Measurements from ENCODE around the gene PIGU. TPM values are rescaled to one million over a fixed set of nuclear protein-coding genes. Genes with fewer than 3 reads are reported as not detected.

PIGU gene
- total and polyA plus RNA-seq, 2 of the 13 experiments (the other 11 are each of a cell fraction or from before 2014, with no cell fraction given), result 45.5 to 231 TPM

- TF ChIP-seq RXRB (CRISPR knock-in tag; IDR thresholded peaks at IDR 0.05; ENCODE audit: borderline replicate concordance), result peak; percentile 93
- no peak for TF ChIP-seq EED (CRISPR knock-in tag; IDR thresholded peaks at IDR 0.05)
- TF ChIP-seq, protein P1, sequence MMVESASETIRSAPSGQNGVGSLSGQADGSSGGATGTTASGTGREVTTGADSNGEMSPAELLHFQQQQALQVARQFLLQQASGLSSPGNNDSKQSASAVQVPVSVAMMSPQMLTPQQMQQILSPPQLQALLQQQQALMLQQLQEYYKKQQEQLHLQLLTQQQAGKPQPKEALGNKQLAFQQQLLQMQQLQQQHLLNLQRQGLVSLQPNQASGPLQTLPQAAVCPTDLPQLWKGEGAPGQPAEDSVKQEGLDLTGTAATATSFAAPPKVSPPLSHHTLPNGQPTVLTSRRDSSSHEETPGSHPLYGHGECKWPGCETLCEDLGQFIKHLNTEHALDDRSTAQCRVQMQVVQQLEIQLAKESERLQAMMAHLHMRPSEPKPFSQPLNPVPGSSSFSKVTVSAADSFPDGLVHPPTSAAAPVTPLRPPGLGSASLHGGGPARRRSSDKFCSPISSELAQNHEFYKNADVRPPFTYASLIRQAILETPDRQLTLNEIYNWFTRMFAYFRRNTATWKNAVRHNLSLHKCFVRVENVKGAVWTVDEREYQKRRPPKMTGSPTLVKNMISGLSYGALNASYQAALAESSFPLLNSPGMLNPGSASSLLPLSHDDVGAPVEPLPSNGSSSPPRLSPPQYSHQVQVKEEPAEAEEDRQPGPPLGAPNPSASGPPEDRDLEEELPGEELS (CRISPR knock-in tag; IDR thresholded peaks at IDR 0.05), result no peak
- TF ChIP-seq, protein P2, sequence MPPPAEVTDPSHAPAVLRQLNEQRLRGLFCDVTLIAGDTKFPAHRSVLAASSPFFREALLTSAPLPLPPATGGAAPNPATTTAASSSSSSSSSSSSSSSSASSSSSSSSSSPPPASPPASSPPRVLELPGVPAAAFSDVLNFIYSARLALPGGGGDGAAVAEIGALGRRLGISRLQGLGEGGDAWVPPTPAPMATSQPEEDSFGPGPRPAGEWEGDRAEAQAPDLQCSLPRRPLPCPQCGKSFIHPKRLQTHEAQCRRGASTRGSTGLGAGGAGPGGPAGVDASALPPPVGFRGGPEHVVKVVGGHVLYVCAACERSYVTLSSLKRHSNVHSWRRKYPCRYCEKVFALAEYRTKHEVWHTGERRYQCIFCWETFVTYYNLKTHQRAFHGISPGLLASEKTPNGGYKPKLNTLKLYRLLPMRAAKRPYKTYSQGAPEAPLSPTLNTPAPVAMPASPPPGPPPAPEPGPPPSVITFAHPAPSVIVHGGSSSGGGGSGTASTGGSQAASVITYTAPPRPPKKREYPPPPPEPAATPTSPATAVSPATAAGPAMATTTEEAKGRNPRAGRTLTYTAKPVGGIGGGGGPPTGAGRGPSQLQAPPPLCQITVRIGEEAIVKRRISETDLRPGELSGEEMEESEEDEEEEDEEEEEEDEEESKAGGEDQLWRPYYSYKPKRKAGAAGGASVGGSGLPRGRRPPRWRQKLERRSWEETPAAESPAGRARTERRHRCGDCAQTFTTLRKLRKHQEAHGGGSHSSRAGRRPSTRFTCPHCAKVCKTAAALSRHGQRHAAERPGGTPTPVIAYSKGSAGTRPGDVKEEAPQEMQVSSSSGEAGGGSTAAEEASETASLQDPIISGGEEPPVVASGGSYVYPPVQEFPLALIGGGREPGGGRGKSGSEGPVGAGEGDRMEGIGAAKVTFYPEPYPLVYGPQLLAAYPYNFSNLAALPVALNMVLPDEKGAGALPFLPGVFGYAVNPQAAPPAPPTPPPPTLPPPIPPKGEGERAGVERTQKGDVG (CRISPR knock-in tag; IDR thresholded peaks at IDR 0.05; ENCODE audit: borderline replicate concordance), result no peak
- TF ChIP-seq NPAS2 (CRISPR knock-in tag; IDR thresholded peaks at IDR 0.05; ENCODE audit: borderline replicate concordance), result no peak
- TF ChIP-seq ZNF737 (CRISPR knock-in tag; IDR thresholded peaks at IDR 0.05; ENCODE audit: borderline replicate concordance), result no peak
- TF ChIP-seq ZNF253 (CRISPR knock-in tag; IDR thresholded peaks at IDR 0.05; ENCODE audit: borderline replicate concordance), result peak; percentile 92; the same call in 1 of the 2 replicates
- TF ChIP-seq ZNF567 (CRISPR knock-in tag; IDR thresholded peaks at IDR 0.05; ENCODE audit: borderline replicate concordance), result no peak
- TF ChIP-seq ZNF441 (CRISPR knock-in tag; IDR thresholded peaks at IDR 0.05; ENCODE audit: borderline replicate concordance), result no peak
- TF ChIP-seq TSC22D2 (CRISPR knock-in tag; IDR thresholded peaks at IDR 0.05; ENCODE audit: borderline replicate concordance), result no peak
- no peak for TF ChIP-seq NFE2L1 (CRISPR knock-in tag; IDR thresholded peaks at IDR 0.05; ENCODE audit: borderline replicate concordance)
- TF ChIP-seq ESRRA (CRISPR knock-in tag; IDR thresholded peaks at IDR 0.05; ENCODE audit: low read depth), result no peak
- no peak for TF ChIP-seq DZIP1 (CRISPR knock-in tag; IDR thresholded peaks at IDR 0.05)
- no peak for TF ChIP-seq HCFC1 (IDR thresholded peaks at IDR 0.05; ENCODE audit: low read depth, low read length)
- TF ChIP-seq ZNF44 (CRISPR knock-in tag; IDR thresholded peaks at IDR 0.05), result no peak
- peak; percentile 59; the same call in 1 of the 2 replicates for TF ChIP-seq BORCS8-MEF2B (CRISPR knock-in tag; IDR thresholded peaks at IDR 0.05)
- TF ChIP-seq SPEN (CRISPR knock-in tag; IDR thresholded peaks at IDR 0.05; ENCODE audit: low read depth), result no peak
- no peak for TF ChIP-seq SP2 (CRISPR knock-in tag; IDR thresholded peaks at IDR 0.05)
- no peak for TF ChIP-seq ZKSCAN1 (IDR thresholded peaks at IDR 0.05; ENCODE audit: low read length)
- no peak for TF ChIP-seq ZC3H4 (CRISPR knock-in tag; IDR thresholded peaks at IDR 0.05; ENCODE audit: borderline replicate concordance)
- TF ChIP-seq BRD4 (CRISPR knock-in tag; IDR thresholded peaks at IDR 0.05), result no peak
- no peak for TF ChIP-seq ZNF747 (CRISPR knock-in tag; IDR thresholded peaks at IDR 0.05; ENCODE audit: borderline replicate concordance)
- TF ChIP-seq ZNF776 (CRISPR knock-in tag; IDR thresholded peaks at IDR 0.05), result no peak
Measured at GRCh38 chr20:34712525-34713192, 35.8 kb upstream of the PIGU start (continued).
